GM12873 (cell line): Measurements from ENCODE around the gene OXGR1.

Experiments used
- TF ChIP-seq, protein P1 (sequence below): IDR thresholded peaks from 2 replicates; pipeline ENCODE4 v1.5.1; 2012; ENCODE audit warnings: low read depth, mild to moderate bottlenecking, moderate library complexity, low read length, control low read depth; ENCODE audit not compliant: insufficient read depth; ENCODE audit errors: missing control alignments

The OXGR1 gene

GRCh38 chr13:97003071-97003470, 8.8 kb upstream of the OXGR1 start:
- TF ChIP-seq, protein P1, sequence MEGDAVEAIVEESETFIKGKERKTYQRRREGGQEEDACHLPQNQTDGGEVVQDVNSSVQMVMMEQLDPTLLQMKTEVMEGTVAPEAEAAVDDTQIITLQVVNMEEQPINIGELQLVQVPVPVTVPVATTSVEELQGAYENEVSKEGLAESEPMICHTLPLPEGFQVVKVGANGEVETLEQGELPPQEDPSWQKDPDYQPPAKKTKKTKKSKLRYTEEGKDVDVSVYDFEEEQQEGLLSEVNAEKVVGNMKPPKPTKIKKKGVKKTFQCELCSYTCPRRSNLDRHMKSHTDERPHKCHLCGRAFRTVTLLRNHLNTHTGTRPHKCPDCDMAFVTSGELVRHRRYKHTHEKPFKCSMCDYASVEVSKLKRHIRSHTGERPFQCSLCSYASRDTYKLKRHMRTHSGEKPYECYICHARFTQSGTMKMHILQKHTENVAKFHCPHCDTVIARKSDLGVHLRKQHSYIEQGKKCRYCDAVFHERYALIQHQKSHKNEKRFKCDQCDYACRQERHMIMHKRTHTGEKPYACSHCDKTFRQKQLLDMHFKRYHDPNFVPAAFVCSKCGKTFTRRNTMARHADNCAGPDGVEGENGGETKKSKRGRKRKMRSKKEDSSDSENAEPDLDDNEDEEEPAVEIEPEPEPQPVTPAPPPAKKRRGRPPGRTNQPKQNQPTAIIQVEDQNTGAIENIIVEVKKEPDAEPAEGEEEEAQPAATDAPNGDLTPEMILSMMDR = no peak

- TF ChIP-seq, protein P1 = no peak
These were observed 8.3 kb upstream of the OXGR1 start for GRCh38 chr13:97002581-97002980.

DNA sequence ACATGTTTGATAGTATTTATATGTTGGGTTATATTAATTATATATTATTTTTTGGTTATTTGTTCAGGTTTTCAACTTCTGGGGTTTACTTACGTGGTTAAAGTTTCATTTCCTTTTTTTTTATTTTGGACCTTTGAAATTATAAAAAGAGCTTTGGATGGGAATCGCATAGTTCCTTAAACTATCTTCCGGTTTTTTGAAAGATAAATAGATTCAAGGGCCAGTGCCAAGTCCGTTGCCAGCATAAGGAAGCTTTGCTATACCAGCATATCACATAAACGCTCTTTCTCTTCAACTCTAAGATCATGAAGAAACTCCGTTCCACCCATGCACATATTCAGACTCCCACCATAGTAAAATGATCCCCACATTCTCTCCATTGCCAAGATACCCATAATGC, 7.4 kb upstream of the OXGR1 start:
- TF ChIP-seq, protein P1 = no peak

GRCh38 chr13:97000295-97000925, 6.1 kb upstream of the OXGR1 start:
- TF ChIP-seq, protein P1 = no peak

- TF ChIP-seq, protein P1 = no peak
These were observed 4.8 kb upstream of the OXGR1 start for GRCh38 chr13:96999091-96999490.

DNA sequence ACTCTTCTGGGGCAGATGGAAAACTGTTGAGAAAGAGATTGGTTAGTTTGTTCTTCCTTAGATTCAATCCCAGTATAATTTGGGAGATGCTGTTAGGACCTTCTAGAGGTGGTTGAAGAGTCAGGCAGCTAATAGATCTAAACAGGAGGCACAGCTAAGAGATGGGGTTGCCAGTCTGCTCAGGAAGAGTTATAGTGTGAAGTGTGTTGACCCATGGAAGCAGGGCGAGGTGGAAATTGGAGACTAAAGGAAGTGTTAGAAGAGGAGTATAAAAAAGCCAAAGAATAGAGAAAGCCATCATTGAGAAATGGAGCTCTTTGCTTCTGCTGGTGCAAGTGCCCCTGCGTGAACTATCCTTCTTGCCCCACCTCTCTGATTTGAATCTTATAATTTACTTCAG, 3.8 kb upstream of the OXGR1 start:
- TF ChIP-seq, protein P1 = no peak

GRCh38 chr13:96996886-96997285, 2.6 kb upstream of the OXGR1 start:
- TF ChIP-seq, protein P1 = no peak
